HepG2 (cell line): ENCODE results near the gene KCNAB1.

Experiments used
- IKZF1 ChIP-seq: fragments of 450-650 bp; IDR thresholded peaks from 2 replicates; pipeline ENCODE4 v1.7.1; 2016
- JUN ChIP-seq: sonication (generic); formaldehyde crosslinking; IDR thresholded peaks from 2 replicates; pipeline ENCODE4 v1.4.0; 2020; ENCODE audit warnings: mild to moderate bottlenecking, missing genetic modification reagents
- KAT7 ChIP-seq: IDR thresholded peaks from 2 replicates; pipeline ENCODE4 v1.6.1; 2018; ENCODE audit warnings: borderline replicate concordance, missing compliant biosample characterization
- MEF2D ChIP-seq: sonication (generic); formaldehyde crosslinking; IDR thresholded peaks from 2 replicates; pipeline ENCODE4 v1.5.1; 2020; ENCODE audit warnings: mild to moderate bottlenecking, missing genetic modification reagents
- MXI1 ChIP-seq: IDR thresholded peaks from 3 replicates; pipeline ENCODE4 v1.6.1; 2012; ENCODE audit warnings: low read depth, low read length, inconsistent platforms, borderline replicate concordance
- ZNF138 ChIP-seq: sonication (generic); formaldehyde crosslinking; IDR thresholded peaks from 2 replicates; pipeline ENCODE4 v1.5.0; 2020; ENCODE audit warnings: mild to moderate bottlenecking, low read depth, missing genetic modification reagents
- TF ChIP-seq, protein P1 (sequence below): sonication (generic); formaldehyde crosslinking; IDR thresholded peaks from 2 replicates; pipeline ENCODE4 v1.4.0; 2020; ENCODE audit warnings: missing genetic modification reagents
- TF ChIP-seq, protein P2 (sequence below): sonication (generic); formaldehyde crosslinking; IDR thresholded peaks from 2 replicates; pipeline ENCODE4 v1.5.0; 2020; ENCODE audit warnings: missing genetic modification reagents
- TF ChIP-seq, protein P3 (sequence below): sonication (generic); formaldehyde crosslinking; IDR thresholded peaks from 2 replicates; pipeline ENCODE4 v1.5.0; 2020; ENCODE audit warnings: mild to moderate bottlenecking, missing genetic modification reagents, moderate library complexity

DNA sequence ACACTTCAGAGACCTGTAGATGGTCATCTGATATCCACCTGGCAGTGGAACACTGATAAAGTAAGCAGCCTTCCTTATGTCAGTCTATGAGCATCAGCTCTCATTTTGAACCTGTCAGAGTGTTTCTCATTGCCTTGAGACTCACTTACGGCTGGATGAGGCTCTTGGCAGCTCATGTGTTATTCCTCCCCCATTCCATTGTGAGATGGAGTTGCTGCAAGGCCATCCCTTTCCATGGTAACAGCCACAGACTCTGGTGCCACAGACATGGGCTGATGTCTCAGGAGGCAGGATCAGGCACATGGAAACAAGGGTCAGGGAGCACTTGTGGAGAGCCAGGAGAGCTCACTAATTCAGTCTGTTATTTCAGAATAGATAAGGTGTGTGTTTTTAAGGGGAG is 11.9 kb downstream of the KCNAB1 start:
- TF ChIP-seq ZNF138 (no peak), MEF2D (no peak), IKZF1 (no peak), JUN (CRISPR knock-in tag) (no peak), MXI1 (no peak), KAT7 (CRISPR knock-in tag) (no peak)
- TF ChIP-seq, protein P1, sequence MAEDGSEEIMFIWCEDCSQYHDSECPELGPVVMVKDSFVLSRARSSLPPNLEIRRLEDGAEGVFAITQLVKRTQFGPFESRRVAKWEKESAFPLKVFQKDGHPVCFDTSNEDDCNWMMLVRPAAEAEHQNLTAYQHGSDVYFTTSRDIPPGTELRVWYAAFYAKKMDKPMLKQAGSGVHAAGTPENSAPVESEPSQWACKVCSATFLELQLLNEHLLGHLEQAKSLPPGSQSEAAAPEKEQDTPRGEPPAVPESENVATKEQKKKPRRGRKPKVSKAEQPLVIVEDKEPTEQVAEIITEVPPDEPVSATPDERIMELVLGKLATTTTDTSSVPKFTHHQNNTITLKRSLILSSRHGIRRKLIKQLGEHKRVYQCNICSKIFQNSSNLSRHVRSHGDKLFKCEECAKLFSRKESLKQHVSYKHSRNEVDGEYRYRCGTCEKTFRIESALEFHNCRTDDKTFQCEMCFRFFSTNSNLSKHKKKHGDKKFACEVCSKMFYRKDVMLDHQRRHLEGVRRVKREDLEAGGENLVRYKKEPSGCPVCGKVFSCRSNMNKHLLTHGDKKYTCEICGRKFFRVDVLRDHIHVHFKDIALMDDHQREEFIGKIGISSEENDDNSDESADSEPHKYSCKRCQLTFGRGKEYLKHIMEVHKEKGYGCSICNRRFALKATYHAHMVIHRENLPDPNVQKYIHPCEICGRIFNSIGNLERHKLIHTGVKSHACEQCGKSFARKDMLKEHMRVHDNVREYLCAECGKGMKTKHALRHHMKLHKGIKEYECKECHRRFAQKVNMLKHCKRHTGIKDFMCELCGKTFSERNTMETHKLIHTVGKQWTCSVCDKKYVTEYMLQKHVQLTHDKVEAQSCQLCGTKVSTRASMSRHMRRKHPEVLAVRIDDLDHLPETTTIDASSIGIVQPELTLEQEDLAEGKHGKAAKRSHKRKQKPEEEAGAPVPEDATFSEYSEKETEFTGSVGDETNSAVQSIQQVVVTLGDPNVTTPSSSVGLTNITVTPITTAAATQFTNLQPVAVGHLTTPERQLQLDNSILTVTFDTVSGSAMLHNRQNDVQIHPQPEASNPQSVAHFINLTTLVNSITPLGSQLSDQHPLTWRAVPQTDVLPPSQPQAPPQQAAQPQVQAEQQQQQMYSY: no peak
- TF ChIP-seq, protein P2, sequence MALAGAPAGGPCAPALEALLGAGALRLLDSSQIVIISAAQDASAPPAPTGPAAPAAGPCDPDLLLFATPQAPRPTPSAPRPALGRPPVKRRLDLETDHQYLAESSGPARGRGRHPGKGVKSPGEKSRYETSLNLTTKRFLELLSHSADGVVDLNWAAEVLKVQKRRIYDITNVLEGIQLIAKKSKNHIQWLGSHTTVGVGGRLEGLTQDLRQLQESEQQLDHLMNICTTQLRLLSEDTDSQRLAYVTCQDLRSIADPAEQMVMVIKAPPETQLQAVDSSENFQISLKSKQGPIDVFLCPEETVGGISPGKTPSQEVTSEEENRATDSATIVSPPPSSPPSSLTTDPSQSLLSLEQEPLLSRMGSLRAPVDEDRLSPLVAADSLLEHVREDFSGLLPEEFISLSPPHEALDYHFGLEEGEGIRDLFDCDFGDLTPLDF (CRISPR knock-in tag): no peak
- TF ChIP-seq, protein P3, sequence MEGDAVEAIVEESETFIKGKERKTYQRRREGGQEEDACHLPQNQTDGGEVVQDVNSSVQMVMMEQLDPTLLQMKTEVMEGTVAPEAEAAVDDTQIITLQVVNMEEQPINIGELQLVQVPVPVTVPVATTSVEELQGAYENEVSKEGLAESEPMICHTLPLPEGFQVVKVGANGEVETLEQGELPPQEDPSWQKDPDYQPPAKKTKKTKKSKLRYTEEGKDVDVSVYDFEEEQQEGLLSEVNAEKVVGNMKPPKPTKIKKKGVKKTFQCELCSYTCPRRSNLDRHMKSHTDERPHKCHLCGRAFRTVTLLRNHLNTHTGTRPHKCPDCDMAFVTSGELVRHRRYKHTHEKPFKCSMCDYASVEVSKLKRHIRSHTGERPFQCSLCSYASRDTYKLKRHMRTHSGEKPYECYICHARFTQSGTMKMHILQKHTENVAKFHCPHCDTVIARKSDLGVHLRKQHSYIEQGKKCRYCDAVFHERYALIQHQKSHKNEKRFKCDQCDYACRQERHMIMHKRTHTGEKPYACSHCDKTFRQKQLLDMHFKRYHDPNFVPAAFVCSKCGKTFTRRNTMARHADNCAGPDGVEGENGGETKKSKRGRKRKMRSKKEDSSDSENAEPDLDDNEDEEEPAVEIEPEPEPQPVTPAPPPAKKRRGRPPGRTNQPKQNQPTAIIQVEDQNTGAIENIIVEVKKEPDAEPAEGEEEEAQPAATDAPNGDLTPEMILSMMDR: no peak
